NCI-H1105 treated with DMSO at 0.1 percent for 48 hours (cell line): ENCODE measurements around the gene THOC7.

Experiments used
- DNase-seq: peaks from one replicate; lab custom pipeline; 2025; lab: John Stamatoyannopoulos, UW

THOC7 gene

DNA sequence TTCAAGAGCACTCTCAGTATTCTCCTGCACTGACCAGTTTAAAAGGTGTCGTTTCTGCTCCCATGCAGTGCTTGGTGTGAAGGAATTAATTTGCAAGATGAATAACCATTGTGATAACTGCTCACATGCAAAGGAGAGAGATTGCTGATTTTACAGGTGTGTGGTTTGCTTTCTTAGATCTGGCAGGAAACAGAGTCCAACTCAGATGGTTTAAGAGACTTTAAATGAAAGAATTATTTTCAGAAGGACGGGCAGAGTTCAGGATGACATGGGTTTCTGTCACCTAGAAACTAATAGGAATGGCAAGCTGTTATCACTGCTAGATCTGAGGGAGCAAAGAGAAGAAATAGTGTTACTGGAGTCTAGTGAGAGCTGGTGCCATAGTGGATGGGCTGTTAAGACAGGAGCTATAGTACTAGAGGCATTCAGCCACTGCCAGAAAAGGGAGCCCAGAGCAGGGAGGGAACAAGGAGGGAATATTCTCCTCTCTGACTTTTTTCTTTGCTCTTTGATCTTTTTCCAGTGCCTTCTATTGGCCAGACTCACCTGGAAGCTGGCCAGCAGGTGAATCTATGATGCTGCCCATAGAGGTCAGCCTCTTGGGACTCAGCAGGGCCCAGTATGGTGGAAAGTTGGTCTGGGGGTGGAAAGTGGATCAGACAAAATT lies 14.9 kb upstream of the THOC7 start:
- DNase-seq: no peak

GRCh38 chr3:63877737-63878393 lies 14.3 kb upstream of the THOC7 start:
- no peak for DNase-seq

DNA sequence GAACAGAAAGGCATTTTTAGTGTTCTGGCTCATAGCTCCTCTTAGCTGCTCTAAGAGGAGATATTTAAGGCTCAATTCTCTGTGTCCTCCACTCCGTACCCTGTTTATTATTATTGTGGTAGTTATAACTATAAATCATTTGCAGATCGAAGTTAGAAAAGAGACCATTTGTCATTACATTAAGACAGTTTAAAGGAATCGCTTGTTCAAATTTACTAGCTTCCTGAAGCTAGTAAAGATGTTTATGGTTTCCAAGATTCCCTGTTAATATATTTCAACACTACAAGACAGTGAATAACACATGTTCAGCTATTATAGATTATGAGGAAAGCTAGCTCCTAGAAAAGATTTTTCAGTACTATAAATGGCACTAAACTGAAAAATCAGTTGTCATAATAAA lies 12.7 kb upstream of the THOC7 start:
- no peak for DNase-seq

DNA sequence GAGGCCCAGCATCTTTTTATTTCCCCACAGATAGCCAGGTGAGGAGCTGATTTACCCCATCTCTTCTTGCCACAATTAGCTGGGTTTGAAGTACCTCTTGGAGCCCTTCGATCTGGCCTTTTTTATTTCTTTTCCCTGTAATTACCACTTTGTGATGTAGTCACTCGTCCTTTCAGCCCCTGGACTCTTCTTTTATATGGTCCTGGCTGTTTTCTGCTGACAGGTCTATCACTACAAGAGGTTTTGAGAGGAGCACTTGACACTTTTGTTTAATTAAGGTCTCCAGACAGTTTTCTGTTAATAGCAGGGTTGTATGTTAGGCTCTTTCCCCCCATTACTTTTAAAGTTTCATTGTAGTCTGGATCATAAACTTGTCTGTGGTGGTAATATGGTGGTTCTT lies 11.9 kb upstream of the THOC7 start:
- peak; percentile 88 for DNase-seq

- no peak for DNase-seq
Measured at GRCh38 chr3:63874769-63875168, 11.2 kb upstream of the THOC7 start.

GRCh38 chr3:63872135-63872924 lies 8.7 kb upstream of the THOC7 start:
- no peak for DNase-seq

- no peak for DNase-seq
Measured at GRCh38 chr3:63870615-63871005, 7.0 kb upstream of the THOC7 start.

DNA sequence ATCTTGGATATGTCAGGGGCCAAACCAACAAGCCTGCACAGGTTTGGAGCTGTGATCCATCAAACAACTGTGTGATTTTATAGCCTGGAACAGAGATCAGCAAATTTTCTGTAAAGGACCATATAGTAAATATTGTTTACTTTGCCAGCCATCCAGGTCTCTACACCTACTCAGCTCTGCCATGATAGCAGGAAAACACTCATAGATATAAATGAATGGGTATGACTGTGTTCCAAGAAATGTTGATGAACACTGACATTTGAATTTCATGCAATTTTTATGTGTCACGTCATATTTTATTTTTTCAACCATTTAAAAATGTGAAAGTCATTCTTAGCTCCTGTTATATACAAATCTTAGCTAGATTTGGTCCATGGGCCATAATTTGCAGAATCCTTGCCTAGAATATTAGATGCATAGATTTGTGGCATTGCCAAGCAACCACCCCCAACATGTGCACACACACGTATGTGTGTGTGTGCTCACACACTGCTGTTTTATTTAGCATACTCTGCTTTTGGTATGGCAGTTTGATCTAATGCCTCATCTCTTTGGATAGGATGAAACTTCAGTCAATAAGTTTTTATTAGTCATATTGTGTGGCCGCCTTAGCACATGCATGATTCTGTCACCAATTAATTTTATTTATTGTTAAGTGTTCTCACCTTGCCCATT lies 6.5 kb upstream of the THOC7 start:
- no peak for DNase-seq

DNA sequence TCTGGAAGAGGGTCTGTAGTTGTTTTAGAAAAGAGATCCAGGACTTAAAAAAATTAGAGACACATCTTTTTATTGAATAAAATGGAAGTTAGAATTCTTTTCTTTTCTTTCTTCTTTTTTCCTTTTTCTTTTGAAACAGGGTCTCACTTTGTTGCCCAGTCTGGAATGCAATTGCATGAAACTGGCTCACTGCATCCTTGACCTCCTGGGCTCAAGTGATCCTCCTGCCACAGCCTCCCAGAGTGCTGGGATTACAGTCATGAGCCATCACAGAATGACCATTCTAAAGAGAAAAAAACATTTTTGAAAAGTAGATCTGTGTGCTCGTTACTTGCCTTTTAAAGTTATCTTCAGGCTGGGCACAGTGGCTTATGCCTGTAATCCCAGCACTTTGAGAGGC lies 3.6 kb upstream of the THOC7 start:
- DNase-seq: no peak

- DNase-seq: no peak
Measured at GRCh38 chr3:63864965-63865327, 1.3 kb upstream of the THOC7 start.

DNA sequence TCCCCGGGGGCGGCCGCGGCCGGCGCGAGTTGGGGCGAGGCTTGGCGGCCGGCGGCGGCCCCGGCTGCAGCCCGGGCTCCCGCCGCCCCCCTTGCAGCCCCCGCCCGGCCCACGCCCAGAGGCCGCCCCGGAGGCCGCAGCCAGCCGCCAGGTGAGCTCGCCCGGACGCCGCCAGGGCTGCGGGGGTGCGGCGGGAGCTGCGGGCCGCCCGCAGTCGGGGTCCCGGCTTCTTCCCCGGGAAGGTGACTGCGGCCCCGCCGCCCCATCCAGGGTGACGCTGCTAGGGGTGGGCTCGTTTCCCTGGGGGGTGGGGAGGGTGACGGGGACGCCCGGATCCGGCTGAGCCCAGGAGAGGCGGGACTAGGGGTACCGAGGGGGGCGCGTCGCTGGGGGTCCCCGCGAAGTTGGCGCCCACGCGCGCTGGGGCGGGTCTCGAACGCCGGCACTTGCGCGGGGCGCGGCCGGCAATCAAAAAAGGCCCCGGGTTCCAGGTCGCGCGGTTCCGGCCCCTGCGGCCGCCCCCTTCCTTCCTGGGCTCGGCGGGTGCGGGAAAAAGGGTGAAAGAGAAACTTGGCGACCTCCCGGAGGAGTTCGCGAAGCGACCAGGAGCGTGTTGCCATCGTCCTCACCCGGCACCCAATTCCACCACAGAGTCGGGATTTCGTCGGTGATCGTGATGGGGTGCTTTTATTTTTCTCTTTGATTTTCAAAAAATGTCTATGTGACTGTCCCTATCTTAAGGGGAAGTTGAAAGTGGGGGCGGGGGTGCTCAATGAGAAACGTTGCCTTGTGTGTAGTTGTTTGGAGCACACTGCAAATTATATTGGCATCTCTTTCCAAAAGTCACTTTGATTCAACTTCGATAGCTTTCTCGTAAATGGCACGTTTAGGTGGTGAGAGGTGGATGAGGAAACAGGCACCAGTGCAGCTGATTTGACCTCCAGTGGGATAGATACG lies 681 bp upstream of the THOC7 start:
- no peak for DNase-seq

- DNase-seq: no peak
Measured at GRCh38 chr3:63862804-63863149, 828 bp downstream of the THOC7 start.

DNA sequence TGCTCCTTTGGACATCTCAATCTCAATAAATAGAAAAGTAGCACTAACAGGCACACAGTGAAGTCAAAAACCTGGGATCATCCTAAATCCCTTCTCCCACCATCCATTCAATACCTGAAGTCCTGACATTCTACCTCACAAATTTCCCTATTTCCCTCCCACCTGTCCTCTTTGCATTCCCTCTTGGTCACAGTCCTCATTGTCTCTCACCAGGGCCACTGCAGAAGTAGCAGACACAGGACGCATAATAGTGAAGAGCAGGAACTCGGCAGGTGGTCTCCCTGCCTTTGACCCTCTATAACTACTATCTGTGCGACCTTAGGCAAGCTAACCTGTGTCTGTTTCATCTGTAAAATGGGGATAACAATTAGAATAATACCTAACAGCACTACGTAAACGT lies 2.3 kb downstream of the THOC7 start:
- DNase-seq: no peak

DNA sequence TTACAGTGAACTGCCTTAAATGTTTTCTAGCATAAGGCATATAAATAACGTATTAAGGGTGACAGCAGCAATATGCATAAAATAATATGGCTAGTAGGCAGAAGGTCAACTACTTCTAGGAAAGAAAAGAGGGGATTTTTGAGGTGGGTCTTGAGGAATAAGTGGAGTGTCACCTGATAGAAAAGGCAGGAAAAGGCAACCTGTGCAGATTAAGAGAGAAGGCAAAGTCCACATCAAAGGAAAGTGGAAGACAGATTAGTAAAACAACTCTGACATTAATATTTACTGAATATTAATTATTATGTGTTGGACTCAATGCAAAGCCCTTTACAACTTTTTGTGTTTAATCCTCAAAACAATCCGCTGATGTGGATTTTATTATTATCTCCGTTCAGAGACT lies 2.8 kb downstream of the THOC7 start:
- DNase-seq: no peak

DNA sequence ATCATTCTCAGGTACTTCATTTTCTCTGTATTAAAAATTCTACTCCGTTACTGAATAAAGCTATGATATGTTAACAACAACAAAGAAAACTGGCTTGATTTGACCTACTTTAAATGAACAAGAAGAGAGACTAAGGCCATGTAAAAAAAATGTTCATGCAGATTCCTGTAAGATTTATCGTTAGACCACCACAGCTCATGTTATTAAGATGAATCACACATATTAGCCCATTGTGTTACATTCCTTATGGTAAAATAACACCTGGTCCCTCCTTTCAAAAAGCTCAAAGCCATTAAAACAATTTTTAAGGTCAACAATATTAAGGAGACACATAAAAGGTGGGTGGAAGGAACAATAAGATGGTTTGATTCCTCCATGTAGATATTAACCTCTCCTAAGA lies 6.3 kb downstream of the THOC7 start:
- DNase-seq: no peak

- DNase-seq: no peak
Measured at GRCh38 chr3:63855333-63855940, 8.2 kb downstream of the THOC7 start.

- DNase-seq: no peak
Measured at GRCh38 chr3:63853106-63853505, 10.5 kb downstream of the THOC7 start.

- no peak for DNase-seq
Measured at GRCh38 chr3:63851287-63851686, 12.3 kb downstream of the THOC7 start.

GRCh38 chr3:63849175-63849574 lies 14.4 kb downstream of the THOC7 start:
- DNase-seq: no peak

DNA sequence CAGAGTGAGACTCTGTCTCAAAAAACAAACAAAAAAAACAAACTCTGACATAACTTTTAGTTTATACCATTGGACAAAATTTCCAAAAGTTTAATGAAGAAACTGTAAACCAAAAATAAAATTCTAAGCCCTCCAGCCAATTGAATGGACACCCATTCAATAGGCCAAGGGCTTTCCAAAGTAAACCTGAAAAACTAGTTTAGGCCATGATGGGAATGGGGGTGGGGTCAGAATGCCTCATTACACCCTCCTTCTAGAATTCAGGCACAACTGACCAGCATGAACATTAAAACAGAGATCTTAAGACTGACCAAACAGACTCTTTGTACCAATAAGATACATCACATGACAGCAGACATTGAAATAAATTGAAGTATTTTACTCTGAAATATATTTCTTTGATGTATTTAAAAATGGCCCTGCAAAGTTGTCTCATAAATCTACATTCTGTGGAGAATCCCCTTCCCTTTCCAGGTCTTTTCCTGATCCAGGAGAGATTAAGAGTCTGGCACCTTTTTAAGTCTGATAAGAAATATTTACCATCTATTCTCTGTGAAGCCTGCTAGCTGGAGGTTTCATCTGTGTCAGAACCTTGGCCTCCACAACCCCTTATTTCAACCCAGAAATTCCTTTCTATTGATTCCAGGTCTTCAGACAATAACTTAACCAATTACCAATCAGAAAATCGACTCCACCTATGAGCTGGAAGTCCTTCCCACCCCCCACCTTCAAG lies 15.7 kb downstream of the THOC7 start:
- DNase-seq: no peak

DNA sequence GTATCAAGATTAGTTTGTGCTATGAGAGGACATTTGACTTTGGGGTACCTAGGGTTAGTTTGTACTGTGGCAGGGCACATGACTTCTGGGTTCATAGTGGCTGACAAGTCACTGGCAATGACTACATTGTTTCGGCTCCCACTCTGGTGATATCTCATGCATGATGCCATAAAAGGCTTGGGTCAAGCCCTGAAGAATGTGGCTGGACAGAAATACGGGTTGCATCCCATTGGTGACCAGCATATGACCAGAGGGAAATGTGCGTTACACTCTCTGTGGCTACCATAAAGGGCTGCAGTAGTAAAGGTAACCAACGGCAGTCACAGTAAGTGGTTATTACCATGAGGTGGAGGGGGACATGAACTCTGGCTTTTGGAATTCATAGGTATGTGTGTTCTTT lies 18.4 kb downstream of the THOC7 start:
- DNase-seq: no peak
